ENCODE data around the gene EXOC1. TPM values are rescaled to one million over a fixed set of nuclear protein-coding genes. Genes with fewer than 3 reads are reported as not detected.

Gene EXOC1
- total and polyA plus RNA-seq, 10 donors: 15.6 to 52.8 (median 43.0) TPM

DNA sequence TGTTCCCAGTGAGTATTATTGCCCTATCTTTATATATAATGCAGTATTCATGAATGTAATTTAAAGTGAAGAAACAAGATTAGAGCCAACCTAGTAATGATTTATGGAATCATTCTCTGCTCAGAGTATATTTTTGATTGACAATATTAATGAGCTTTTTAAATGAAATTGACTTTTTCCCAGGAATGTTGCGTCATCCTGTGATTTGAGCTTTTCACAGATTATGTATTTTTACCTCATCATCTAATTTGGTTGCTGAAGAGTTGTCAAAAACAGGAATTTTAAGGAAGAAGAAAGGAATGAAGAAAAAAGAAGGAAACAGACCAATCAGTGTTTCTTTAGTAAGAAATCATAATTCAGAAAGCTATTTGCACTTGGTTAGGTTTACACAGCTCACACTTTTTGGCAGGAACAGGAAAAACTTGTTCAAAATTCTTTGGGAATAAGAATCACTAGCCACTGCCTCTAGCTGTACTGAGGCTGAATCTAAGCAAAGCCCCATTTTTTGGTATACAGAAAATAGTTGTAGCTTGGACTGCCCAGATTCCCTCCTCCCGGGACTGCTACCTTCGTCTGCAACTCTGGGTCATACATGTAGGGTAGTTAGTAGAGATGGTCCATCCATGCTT is 27.3 kb downstream of the EXOC1 start:
- TF ChIP-seq POLR2AphosphoS5 (IDR thresholded peaks at IDR 0.05) (no peak), POLR2A (IDR thresholded peaks at IDR 0.05) (no peak)
- TF ChIP-seq, protein P1, sequence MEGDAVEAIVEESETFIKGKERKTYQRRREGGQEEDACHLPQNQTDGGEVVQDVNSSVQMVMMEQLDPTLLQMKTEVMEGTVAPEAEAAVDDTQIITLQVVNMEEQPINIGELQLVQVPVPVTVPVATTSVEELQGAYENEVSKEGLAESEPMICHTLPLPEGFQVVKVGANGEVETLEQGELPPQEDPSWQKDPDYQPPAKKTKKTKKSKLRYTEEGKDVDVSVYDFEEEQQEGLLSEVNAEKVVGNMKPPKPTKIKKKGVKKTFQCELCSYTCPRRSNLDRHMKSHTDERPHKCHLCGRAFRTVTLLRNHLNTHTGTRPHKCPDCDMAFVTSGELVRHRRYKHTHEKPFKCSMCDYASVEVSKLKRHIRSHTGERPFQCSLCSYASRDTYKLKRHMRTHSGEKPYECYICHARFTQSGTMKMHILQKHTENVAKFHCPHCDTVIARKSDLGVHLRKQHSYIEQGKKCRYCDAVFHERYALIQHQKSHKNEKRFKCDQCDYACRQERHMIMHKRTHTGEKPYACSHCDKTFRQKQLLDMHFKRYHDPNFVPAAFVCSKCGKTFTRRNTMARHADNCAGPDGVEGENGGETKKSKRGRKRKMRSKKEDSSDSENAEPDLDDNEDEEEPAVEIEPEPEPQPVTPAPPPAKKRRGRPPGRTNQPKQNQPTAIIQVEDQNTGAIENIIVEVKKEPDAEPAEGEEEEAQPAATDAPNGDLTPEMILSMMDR (IDR thresholded peaks at IDR 0.05 in 8 of 11, conservative IDR thresholded peaks at IDR 0.05 in 3 of 11): no peak
- H3K27ac ChIP-seq: no peak overlapping the region
- peaks cover 3 to 94% (median 60%) of the 10 kb centered on the region in 6 donors for H3K36me3 ChIP-seq
- H3K9me3 ChIP-seq: no peaks in the 10 kb centered on the region
- 87 to 99% (median 94%) methylated on average over 3 of the region's 3 CpGs for WGBS, 5 donors
- no peak for DNase-seq
- H3K4me3 ChIP-seq: no peak overlapping the region
- no peaks in the 10 kb centered on the region for H3K27me3 ChIP-seq (replicated peaks in 1 of 7)
- intact Hi-C loops (cut with DNase I; ENCODE audit: low total_unique reads): no loop called here
- H3K4me1 ChIP-seq: no peaks in the 10 kb centered on the region

GRCh38 chr4:55884093-55884850 is 30.8 kb downstream of the EXOC1 start:
- intact Hi-C loops (cut with DNase I; ENCODE audit: low total_unique reads): no loop called here
- 73 to 81% (median 76%) methylated on average over 2 of the region's 2 CpGs for WGBS, 5 donors
- no peak for DNase-seq
- Histone ChIP-seq H3K4me1 (no peaks in the 10 kb centered on the region), H3K27me3 (replicated peaks in 1 of 7) (no peaks in the 10 kb centered on the region), H3K4me3 (no peak overlapping the region), H3K36me3 (peaks cover 0 to 85% (median 45%) of the 10 kb centered on the region in 6 donors), H3K27ac (no peak overlapping the region), H3K9me3 (no peaks in the 10 kb centered on the region)
- TF ChIP-seq POLR2AphosphoS5 (IDR thresholded peaks at IDR 0.05) (no peak), POLR2A (IDR thresholded peaks at IDR 0.05) (no peak)
- TF ChIP-seq, protein P1 (IDR thresholded peaks at IDR 0.05 in 8 of 11, conservative IDR thresholded peaks at IDR 0.05 in 3 of 11): no peak

DNA sequence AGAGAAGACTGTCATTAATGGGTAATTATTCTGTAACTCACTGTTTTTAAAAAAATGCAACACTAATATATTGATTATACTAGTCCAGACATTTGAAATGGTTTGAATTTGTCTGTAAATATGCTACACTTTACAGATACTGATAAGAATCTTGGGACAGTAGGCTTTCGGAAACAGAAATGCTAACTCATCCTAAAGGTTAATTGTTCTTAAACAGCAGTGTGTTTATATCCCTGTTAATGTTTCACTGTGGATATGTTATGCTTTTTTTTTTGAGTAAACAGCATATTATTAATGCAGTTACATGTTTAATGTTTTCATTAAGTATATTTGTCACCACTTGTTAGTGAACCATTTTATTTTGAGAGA is 31.4 kb downstream of the EXOC1 start:
- H3K27me3 ChIP-seq (replicated peaks in 1 of 7): no peaks in the 10 kb centered on the region
- intact Hi-C loops (cut with DNase I; ENCODE audit: low total_unique reads): no loop called here
- H3K36me3 ChIP-seq: peaks cover 0 to 84% (median 44%) of the 10 kb centered on the region in 6 donors
- H3K9me3 ChIP-seq: no peaks in the 10 kb centered on the region
- no peak overlapping the region for H3K27ac ChIP-seq
- 74 to 88% (median 80%) methylated on average over 1 of the region's 1 CpG for WGBS, 5 donors
- H3K4me1 ChIP-seq: no peaks in the 10 kb centered on the region
- DNase-seq: no peak
- H3K4me3 ChIP-seq: no peak overlapping the region
- TF ChIP-seq, protein P1 (IDR thresholded peaks at IDR 0.05 in 8 of 11, conservative IDR thresholded peaks at IDR 0.05 in 3 of 11): no peak
- TF ChIP-seq POLR2A (IDR thresholded peaks at IDR 0.05) (no peak), POLR2AphosphoS5 (IDR thresholded peaks at IDR 0.05) (no peak)

DNA sequence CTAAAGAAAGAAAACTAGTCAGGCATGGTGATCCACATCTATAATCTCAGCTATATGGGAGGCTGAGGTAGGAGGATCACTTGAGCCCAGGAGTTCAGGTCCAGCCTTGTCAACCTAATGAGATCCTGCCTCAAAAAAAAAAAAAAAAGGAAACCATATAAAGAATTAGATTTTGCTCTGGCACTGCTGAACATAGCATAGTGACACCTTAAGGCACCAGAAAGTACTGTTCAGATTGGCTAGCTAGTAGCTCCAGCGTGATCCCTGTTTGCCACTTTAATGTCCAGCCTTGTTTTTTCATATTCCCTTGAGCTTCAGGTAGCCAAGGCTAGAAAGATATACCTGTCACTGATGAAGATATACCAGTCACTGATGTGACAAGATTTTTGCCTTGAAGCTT is 34.1 kb downstream of the EXOC1 start:
- WGBS, 5 donors: 89 to 100% (median 91%) methylated on average over 1 of the region's 1 CpG
- Histone ChIP-seq H3K36me3 (peaks cover 0 to 84% (median 33%) of the 10 kb centered on the region in 6 donors), H3K27me3 (replicated peaks in 1 of 7) (no peaks in the 10 kb centered on the region), H3K9me3 (no peaks in the 10 kb centered on the region), H3K27ac (no peak overlapping the region), H3K4me1 (peaks cover 0 to 4% (median 0%) of the 10 kb centered on the region in 6 donors), H3K4me3 (no peak overlapping the region)
- intact Hi-C loops (cut with DNase I; ENCODE audit: low total_unique reads): no loop called here
- no peak for TF ChIP-seq POLR2A (IDR thresholded peaks at IDR 0.05)
- TF ChIP-seq, protein P1 (IDR thresholded peaks at IDR 0.05 in 8 of 11, conservative IDR thresholded peaks at IDR 0.05 in 3 of 11): no peak
- DNase-seq: no peak

All from spleen (tissue), 11 donors.